Measurements from ENCODE around the gene AHDC1.

AHDC1 gene

GRCh38 chr1:27603681-27604578 lies at the start of gene AHDC1 (continued):
- no peak for TF ChIP-seq ATF2 (tag by site-specific recombination; IDR thresholded peaks at IDR 0.05; ENCODE audit: low read depth)
- TF ChIP-seq ZNF239 (tag by site-specific recombination; IDR thresholded peaks at IDR 0.05) = no peak
- TF ChIP-seq OSR2 (tag by site-specific recombination; IDR thresholded peaks at IDR 0.05) = no peak
- peak; percentile 84 for TF ChIP-seq ZEB2 (tag by site-specific recombination; IDR thresholded peaks at IDR 0.05)
- TF ChIP-seq REPIN1 (tag by site-specific recombination; IDR thresholded peaks at IDR 0.05; ENCODE audit: low read depth) = no peak
- TF ChIP-seq ZNF664 (tag by site-specific recombination; IDR thresholded peaks at IDR 0.05) = no peak
- TF ChIP-seq ZBTB6 (tag by site-specific recombination; IDR thresholded peaks at IDR 0.05) = no peak
- no peak for TF ChIP-seq SETDB1 (IDR thresholded peaks at IDR 0.05; ENCODE audit: insufficient read length, low read length)
- peak; percentile 31; the same call in 1 of the 2 replicates for TF ChIP-seq ZIC2 (tag by site-specific recombination; IDR thresholded peaks at IDR 0.05)
- no peak for TF ChIP-seq ZNF626 (tag by site-specific recombination; IDR thresholded peaks at IDR 0.05)
- TF ChIP-seq, protein P1, sequence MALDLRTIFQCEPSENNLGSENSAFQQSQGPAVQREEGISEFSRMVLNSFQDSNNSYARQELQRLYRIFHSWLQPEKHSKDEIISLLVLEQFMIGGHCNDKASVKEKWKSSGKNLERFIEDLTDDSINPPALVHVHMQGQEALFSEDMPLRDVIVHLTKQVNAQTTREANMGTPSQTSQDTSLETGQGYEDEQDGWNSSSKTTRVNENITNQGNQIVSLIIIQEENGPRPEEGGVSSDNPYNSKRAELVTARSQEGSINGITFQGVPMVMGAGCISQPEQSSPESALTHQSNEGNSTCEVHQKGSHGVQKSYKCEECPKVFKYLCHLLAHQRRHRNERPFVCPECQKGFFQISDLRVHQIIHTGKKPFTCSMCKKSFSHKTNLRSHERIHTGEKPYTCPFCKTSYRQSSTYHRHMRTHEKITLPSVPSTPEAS (tag by site-specific recombination; IDR thresholded peaks at IDR 0.05) = no peak; the same call in 1 of the 2 replicates
- no peak for TF ChIP-seq ZNF37A (tag by site-specific recombination; IDR thresholded peaks at IDR 0.05)
- TF ChIP-seq ZNF354C (tag by site-specific recombination; IDR thresholded peaks at IDR 0.05; ENCODE audit: borderline replicate concordance, low read depth) = no peak
- TF ChIP-seq ZNF561 (tag by site-specific recombination; IDR thresholded peaks at IDR 0.05; ENCODE audit: borderline replicate concordance) = no peak
- no peak for TF ChIP-seq ZNF645 (tag by site-specific recombination; IDR thresholded peaks at IDR 0.05)
- no peak for TF ChIP-seq ZNF433 (tag by site-specific recombination; IDR thresholded peaks at IDR 0.05; ENCODE audit: low read depth)
- TF ChIP-seq ZNF621 (tag by site-specific recombination; IDR thresholded peaks at IDR 0.05) = no peak
- TF ChIP-seq ZFP37 (tag by site-specific recombination; IDR thresholded peaks at IDR 0.05) = 0 out of 2 replicates have a peak, but pooled peaks have one; percentile 62
- TF ChIP-seq ZNF529 (tag by site-specific recombination; IDR thresholded peaks at IDR 0.05; ENCODE audit: insufficient replicate concordance) = no peak
- TF ChIP-seq BCL11B (tag by site-specific recombination; IDR thresholded peaks at IDR 0.05; ENCODE audit: low read depth) = no peak
- peak; percentile 53 for TF ChIP-seq KLF9 (tag by site-specific recombination; IDR thresholded peaks at IDR 0.05; ENCODE audit: low read depth)
- TF ChIP-seq KLF8 (tag by site-specific recombination; IDR thresholded peaks at IDR 0.05) = peak; percentile 90
- TF ChIP-seq ZNF121 (tag by site-specific recombination; IDR thresholded peaks at IDR 0.05) = no peak
- TF ChIP-seq ZNF791 (tag by site-specific recombination; IDR thresholded peaks at IDR 0.05) = no peak
- no peak for TF ChIP-seq ZNF140 (tag by site-specific recombination; IDR thresholded peaks at IDR 0.05)
- no peak for TF ChIP-seq HOXC10 (CRISPR knock-in tag; IDR thresholded peaks at IDR 0.05)
- no peak for TF ChIP-seq ZNF175 (tag by site-specific recombination; IDR thresholded peaks at IDR 0.05)
- peak; percentile 95 for TF ChIP-seq ZNF398 (tag by site-specific recombination; IDR thresholded peaks at IDR 0.05)
- TF ChIP-seq GLI2 (tag by site-specific recombination; IDR thresholded peaks at IDR 0.05; ENCODE audit: borderline replicate concordance, low read depth) = no peak
- TF ChIP-seq ZNF514 (tag by site-specific recombination; IDR thresholded peaks at IDR 0.05) = no peak
- no peak for TF ChIP-seq ZNF548 (tag by site-specific recombination; IDR thresholded peaks at IDR 0.05)
- TF ChIP-seq ZNF747 (tag by site-specific recombination; IDR thresholded peaks at IDR 0.05) = no peak
- TF ChIP-seq ZNF202 (tag by site-specific recombination; IDR thresholded peaks at IDR 0.05; ENCODE audit: borderline replicate concordance) = no peak
- TF ChIP-seq ZNF335 (tag by site-specific recombination; conservative IDR thresholded peaks at IDR 0.05) = peak; percentile 95
- no peak for TF ChIP-seq ZNF701 (tag by site-specific recombination; IDR thresholded peaks at IDR 0.05)
